ENCODE results near the gene CALCB.
A peak's percentile ranks its signal among the peaks of the same experiment; 100 is the strongest.

The CALCB gene

DNA sequence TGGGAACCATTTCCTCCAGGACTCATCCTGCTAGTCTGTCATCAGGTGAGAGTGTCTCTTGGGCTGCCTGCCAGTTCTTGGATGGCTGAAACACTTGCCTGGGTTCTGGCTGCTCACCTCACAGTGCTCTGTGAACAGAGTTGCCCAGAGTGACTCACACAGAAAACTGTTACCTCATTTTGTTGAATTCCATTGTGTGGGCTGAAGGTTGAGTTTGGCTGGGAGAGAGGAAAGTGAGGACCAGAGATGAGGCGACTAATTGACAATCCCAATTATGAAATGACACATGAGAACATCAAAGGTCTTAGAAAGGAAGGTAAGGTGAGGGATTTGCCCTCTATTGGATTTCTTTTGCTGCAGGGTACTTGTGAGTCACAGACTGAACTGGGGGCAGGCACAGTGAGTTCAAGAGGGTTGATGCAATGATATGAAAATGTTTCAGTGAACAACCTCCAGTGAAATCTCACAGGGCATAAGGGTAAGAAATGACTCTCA, 20.2 kb upstream of the CALCB start (continued):
- TF ChIP-seq, protein P1, sequence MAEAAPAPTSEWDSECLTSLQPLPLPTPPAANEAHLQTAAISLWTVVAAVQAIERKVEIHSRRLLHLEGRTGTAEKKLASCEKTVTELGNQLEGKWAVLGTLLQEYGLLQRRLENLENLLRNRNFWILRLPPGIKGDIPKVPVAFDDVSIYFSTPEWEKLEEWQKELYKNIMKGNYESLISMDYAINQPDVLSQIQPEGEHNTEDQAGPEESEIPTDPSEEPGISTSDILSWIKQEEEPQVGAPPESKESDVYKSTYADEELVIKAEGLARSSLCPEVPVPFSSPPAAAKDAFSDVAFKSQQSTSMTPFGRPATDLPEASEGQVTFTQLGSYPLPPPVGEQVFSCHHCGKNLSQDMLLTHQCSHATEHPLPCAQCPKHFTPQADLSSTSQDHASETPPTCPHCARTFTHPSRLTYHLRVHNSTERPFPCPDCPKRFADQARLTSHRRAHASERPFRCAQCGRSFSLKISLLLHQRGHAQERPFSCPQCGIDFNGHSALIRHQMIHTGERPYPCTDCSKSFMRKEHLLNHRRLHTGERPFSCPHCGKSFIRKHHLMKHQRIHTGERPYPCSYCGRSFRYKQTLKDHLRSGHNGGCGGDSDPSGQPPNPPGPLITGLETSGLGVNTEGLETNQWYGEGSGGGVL (tag by site-specific recombination; IDR thresholded peaks at IDR 0.05): peak; percentile 83
- TF ChIP-seq ZNF529 (tag by site-specific recombination; IDR thresholded peaks at IDR 0.05; ENCODE audit: insufficient replicate concordance) (no peak), ZNF394 (tag by site-specific recombination; IDR thresholded peaks at IDR 0.05; ENCODE audit: borderline replicate concordance) (peak; percentile 14; the same call in 1 of the 2 replicates), ZNF302 (tag by site-specific recombination; IDR thresholded peaks at IDR 0.05; ENCODE audit: low read depth) (no peak), ZNF776 (tag by site-specific recombination; IDR thresholded peaks at IDR 0.05; ENCODE audit: borderline replicate concordance) (no peak), KLF7 (tag by site-specific recombination; IDR thresholded peaks at IDR 0.05; ENCODE audit: borderline replicate concordance) (no peak), ZFP69B (tag by site-specific recombination; IDR thresholded peaks at IDR 0.05) (0 out of 2 replicates have a peak, but pooled peaks have one; percentile 20), FEZF1 (tag by site-specific recombination; IDR thresholded peaks at IDR 0.05) (peak; percentile 55), ZNF747 (tag by site-specific recombination; IDR thresholded peaks at IDR 0.05) (no peak), ZBTB17 (tag by site-specific recombination; IDR thresholded peaks at IDR 0.05) (peak; percentile 42; the same call in 1 of the 2 replicates)
- TF ChIP-seq, protein P2, sequence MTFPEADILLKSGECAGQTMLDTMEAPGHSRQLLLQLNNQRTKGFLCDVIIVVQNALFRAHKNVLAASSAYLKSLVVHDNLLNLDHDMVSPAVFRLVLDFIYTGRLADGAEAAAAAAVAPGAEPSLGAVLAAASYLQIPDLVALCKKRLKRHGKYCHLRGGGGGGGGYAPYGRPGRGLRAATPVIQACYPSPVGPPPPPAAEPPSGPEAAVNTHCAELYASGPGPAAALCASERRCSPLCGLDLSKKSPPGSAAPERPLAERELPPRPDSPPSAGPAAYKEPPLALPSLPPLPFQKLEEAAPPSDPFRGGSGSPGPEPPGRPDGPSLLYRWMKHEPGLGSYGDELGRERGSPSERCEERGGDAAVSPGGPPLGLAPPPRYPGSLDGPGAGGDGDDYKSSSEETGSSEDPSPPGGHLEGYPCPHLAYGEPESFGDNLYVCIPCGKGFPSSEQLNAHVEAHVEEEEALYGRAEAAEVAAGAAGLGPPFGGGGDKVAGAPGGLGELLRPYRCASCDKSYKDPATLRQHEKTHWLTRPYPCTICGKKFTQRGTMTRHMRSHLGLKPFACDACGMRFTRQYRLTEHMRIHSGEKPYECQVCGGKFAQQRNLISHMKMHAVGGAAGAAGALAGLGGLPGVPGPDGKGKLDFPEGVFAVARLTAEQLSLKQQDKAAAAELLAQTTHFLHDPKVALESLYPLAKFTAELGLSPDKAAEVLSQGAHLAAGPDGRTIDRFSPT (tag by site-specific recombination; IDR thresholded peaks at IDR 0.05): no peak
- TF ChIP-seq, protein P3, sequence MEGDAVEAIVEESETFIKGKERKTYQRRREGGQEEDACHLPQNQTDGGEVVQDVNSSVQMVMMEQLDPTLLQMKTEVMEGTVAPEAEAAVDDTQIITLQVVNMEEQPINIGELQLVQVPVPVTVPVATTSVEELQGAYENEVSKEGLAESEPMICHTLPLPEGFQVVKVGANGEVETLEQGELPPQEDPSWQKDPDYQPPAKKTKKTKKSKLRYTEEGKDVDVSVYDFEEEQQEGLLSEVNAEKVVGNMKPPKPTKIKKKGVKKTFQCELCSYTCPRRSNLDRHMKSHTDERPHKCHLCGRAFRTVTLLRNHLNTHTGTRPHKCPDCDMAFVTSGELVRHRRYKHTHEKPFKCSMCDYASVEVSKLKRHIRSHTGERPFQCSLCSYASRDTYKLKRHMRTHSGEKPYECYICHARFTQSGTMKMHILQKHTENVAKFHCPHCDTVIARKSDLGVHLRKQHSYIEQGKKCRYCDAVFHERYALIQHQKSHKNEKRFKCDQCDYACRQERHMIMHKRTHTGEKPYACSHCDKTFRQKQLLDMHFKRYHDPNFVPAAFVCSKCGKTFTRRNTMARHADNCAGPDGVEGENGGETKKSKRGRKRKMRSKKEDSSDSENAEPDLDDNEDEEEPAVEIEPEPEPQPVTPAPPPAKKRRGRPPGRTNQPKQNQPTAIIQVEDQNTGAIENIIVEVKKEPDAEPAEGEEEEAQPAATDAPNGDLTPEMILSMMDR (tag by site-specific recombination; IDR thresholded peaks at IDR 0.05): no peak
- TF ChIP-seq, protein P4, sequence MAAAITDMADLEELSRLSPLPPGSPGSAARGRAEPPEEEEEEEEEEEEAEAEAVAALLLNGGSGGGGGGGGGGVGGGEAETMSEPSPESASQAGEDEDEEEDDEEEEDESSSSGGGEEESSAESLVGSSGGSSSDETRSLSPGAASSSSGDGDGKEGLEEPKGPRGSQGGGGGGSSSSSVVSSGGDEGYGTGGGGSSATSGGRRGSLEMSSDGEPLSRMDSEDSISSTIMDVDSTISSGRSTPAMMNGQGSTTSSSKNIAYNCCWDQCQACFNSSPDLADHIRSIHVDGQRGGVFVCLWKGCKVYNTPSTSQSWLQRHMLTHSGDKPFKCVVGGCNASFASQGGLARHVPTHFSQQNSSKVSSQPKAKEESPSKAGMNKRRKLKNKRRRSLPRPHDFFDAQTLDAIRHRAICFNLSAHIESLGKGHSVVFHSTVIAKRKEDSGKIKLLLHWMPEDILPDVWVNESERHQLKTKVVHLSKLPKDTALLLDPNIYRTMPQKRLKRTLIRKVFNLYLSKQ (tag by site-specific recombination; IDR thresholded peaks at IDR 0.05; ENCODE audit: borderline replicate concordance): no peak

DNA sequence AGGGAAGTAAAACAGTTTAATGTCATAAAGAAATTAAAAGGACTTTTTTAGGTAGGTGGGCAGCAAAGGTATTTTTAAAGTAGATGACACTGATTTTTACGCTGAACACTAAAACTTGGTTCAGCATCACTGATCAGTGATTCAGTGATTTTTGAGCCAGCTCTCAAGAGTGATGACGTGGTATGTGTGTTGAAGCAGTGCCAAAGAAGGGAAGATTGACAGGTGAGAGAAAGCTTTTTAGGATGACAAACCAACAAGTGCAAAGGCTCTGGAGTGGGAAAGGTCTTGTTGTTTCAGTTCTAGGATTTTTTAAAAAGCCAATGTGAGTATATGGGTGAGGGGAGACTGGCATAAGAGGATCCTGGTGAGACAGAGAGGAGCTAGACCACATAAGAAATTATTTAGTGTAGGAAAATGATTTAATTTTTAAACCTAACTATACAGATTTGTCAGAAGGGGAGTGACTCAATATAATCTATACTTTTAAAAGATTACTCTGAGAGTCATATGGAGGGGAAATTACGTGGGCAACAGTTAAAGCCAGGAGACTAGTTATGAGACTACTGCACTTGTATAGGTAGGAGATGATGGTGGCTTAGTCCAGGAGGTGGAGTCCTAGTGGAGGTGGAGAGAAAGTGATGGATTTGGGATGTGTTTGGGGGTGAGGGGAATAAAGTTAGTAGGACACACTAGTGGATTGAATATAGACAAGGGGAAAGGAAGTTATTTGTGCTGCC, 17.6 kb upstream of the CALCB start:
- Histone ChIP-seq H3K9me3 (ENCODE audit: control insufficient read depth, insufficient read depth, low read depth, low read length) (no peaks in the 10 kb centered on the region), H3K36me3 (ENCODE audit: control insufficient read depth in 2 of 2, insufficient read depth in 1 of 2, low read length in 2 of 2) (no peaks in the 10 kb centered on the region), H3K4me3 (ENCODE audit: low read depth, low read length) (no peak overlapping the region), H3K27ac (ENCODE audit: extremely low read depth, low read depth, low read length) (no peak overlapping the region), H3K4me1 (ENCODE audit: control insufficient read depth, insufficient read depth, low read length) (no peaks in the 10 kb centered on the region)
- TF ChIP-seq IKZF3 (tag by site-specific recombination; IDR thresholded peaks at IDR 0.05) (no peak), GFI1B (tag by site-specific recombination; IDR thresholded peaks at IDR 0.05) (no peak), RBAK (tag by site-specific recombination; IDR thresholded peaks at IDR 0.05) (no peak)
- CTCF ChIA-PET: interaction anchor here (1.0 to 3.3 kb wide), 3 partner anchors 19 to 148 kb away, joined by 3 to 14 read pairs (median 4); no protein-coding TSS in a partner anchor
- POLR2A ChIA-PET: no interaction called here

Measured in HEK293 (cell line).